Measurements from ENCODE around the gene SYNGR4.

The SYNGR4 gene

DNA sequence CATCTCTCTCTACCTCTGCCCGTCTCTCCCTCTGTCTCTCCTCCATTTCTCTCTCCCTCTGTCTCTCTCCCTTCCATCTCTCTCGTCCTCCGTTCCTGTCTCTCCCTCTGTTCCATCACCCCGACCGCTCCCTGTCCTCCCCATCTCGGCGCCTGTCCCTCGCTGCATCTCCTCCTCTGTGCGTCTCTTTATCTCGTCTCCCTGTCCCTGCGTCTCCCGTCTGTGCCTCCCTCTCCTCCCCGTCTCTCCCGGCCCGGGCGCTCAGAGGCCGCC lies 33.9 kb downstream of the SYNGR4 start:
- in situ Hi-C loops (cut with HindIII; ENCODE audit: low sequenced_read_pairs) = no loop called here
- TF ChIP-seq CTCF (IDR thresholded peaks at IDR 0.05; ENCODE audit: low read depth, low read length) = no peak

DNA sequence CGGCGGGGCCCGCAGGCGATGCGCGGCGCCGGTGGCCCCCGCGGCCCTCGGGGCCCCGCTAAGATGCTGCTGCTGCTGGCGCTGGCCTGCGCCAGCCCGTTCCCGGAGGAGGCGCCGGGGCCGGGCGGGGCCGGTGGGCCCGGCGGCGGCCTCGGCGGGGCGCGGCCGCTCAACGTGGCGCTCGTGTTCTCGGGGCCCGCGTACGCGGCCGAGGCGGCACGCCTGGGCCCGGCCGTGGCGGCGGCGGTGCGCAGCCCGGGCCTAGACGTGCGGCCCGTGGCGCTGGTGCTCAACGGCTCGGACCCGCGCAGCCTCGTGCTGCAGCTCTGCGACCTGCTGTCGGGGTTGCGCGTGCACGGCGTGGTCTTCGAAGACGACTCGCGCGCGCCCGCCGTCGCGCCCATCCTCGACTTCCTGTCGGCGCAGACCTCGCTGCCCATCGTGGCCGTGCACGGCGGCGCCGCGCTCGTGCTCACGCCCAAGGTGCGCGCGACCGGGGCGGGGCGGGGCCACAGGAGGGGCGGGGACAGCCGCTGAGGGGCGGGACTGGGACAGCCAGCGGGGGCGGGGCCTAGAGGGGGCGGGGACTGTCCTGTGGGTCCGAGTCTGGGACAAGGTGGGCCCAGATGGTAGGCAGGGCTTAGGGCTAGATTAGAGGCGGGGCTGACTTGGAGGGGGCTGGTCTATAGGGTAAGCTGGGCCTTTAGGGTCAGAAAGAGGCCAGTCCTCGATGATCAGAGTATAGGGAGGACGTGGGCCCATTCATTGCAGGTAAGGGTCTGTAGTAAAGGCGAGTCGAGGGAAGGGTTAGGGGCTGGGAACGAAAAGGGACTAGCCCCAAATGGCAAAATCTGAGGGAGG lies 34.4 kb downstream of the SYNGR4 start:
- peak overlapping the region; percentile 48 for H3K4me3 ChIP-seq (ENCODE audit: low read depth, low read length)
- in situ Hi-C loops (cut with HindIII; ENCODE audit: low sequenced_read_pairs) = no loop called here
- DNase-seq (ENCODE audit: low read depth, low spot score) = peak; percentile 86
- TF ChIP-seq CTCF (IDR thresholded peaks at IDR 0.05; ENCODE audit: low read depth, low read length) = no peak

More for the DNA sequence above, 33.9 kb downstream of the SYNGR4 start:
- no peak for DNase-seq (ENCODE audit: low read depth, low spot score)
- H3K4me3 ChIP-seq (ENCODE audit: low read depth, low read length) = peak overlapping the region; percentile 48

- DNase-seq (ENCODE audit: low read depth, low spot score) = peak; percentile 81
- TF ChIP-seq CTCF (IDR thresholded peaks at IDR 0.05; ENCODE audit: low read depth, low read length) = no peak
- no peak overlapping the region for H3K4me3 ChIP-seq (ENCODE audit: low read depth, low read length)
- in situ Hi-C loops (cut with HindIII; ENCODE audit: low sequenced_read_pairs) = no loop called here
Observed at GRCh38 chr19:48400018-48400742, 36.0 kb downstream of the SYNGR4 start.

DNA sequence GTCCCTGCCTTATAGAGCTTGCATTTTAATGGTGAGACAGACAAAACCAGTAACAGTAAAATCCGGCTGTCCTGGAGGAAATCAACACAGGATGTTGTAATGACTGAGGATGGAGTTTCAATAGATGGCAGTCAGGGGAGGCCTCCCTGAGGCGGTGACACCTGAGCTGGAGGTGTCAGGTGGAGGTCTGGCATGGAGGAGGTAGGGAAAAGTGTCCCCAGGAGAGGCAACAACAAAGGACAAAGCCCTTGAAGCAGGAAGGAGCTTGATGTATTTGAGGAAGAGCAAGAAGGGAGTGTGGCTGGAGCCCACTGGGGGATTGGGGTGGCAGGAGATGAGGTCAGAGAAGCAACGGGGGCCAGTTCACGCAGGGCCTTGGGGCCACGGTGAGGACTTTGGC lies 37.1 kb downstream of the SYNGR4 start:
- TF ChIP-seq CTCF (IDR thresholded peaks at IDR 0.05; ENCODE audit: low read depth, low read length) = no peak
- in situ Hi-C loops (cut with HindIII; ENCODE audit: low sequenced_read_pairs) = no loop called here
- no peak overlapping the region for H3K4me3 ChIP-seq (ENCODE audit: low read depth, low read length)
- DNase-seq (ENCODE audit: low read depth, low spot score) = no peak

DNA sequence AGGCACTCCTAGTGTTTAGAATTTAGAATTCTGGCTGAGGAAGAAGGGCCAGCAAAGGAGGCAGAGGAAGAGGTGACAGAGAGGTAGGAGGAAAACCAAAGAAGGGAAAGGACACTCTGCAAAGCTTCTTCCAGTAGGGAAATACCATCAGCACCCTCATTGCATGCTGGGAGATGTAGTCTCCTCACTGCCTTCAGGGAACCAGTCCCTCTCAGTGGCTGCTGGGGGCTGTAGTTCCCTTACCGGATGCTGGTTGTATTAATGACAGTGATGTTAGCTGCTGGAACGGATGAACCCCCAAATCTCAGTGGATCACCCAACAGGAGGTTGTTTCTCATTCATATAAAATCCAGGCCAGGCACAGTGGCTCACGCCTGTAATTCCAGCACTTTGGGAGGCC lies 39.4 kb downstream of the SYNGR4 start:
- no peak overlapping the region for H3K4me3 ChIP-seq (ENCODE audit: low read depth, low read length)
- DNase-seq (ENCODE audit: low read depth, low spot score) = peak; percentile 64
- no peak for TF ChIP-seq CTCF (IDR thresholded peaks at IDR 0.05; ENCODE audit: low read depth, low read length)
- in situ Hi-C loops (cut with HindIII; ENCODE audit: low sequenced_read_pairs) = no loop called here

GRCh38 chr19:48405010-48405659 lies 41.0 kb downstream of the SYNGR4 start:
- H3K4me3 ChIP-seq (ENCODE audit: low read depth, low read length) = no peak overlapping the region
- DNase-seq (ENCODE audit: low read depth, low spot score) = no peak
- no peak for TF ChIP-seq CTCF (IDR thresholded peaks at IDR 0.05; ENCODE audit: low read depth, low read length)
- in situ Hi-C loops (cut with HindIII; ENCODE audit: low sequenced_read_pairs) = no loop called here

All from astrocyte of the spinal cord (primary cell).